ENCODE data around the gene GRM8.
"Not testable (repeated sequence)": the region's sequence is repeated elsewhere in the genome, so short reads cannot be mapped to it uniquely, and the experiment has no call there.

GRM8 gene

GRCh38 chr7:126908564-126908963, 344.2 kb downstream of the GRM8 start:
- DNase-seq (ENCODE audit: low read depth) = not testable (repeated sequence)

- not testable (repeated sequence) for DNase-seq (ENCODE audit: low read depth)
Measured at GRCh38 chr7:126907657-126908056, 345.1 kb downstream of the GRM8 start.

GRCh38 chr7:126905255-126905654, 347.5 kb downstream of the GRM8 start:
- DNase-seq (ENCODE audit: low read depth) = not testable (repeated sequence)

GRCh38 chr7:126901041-126901765, 351.5 kb downstream of the GRM8 start:
- not testable (repeated sequence) for DNase-seq (ENCODE audit: low read depth)

GRCh38 chr7:126887980-126888379, 364.8 kb downstream of the GRM8 start:
- DNase-seq (ENCODE audit: low read depth) = not testable (repeated sequence)

GRCh38 chr7:126887560-126887959, 365.2 kb downstream of the GRM8 start:
- not testable (repeated sequence) for DNase-seq (ENCODE audit: low read depth)

GRCh38 chr7:126882730-126883129, 370.0 kb downstream of the GRM8 start:
- DNase-seq (ENCODE audit: low read depth) = not testable (repeated sequence)

GRCh38 chr7:126881908-126882307, 370.8 kb downstream of the GRM8 start:
- DNase-seq (ENCODE audit: low read depth) = not testable (repeated sequence)

- DNase-seq (ENCODE audit: low read depth) = no peak
Measured at GRCh38 chr7:126881315-126881714, 371.4 kb downstream of the GRM8 start.

GRCh38 chr7:126876536-126876935, 376.2 kb downstream of the GRM8 start:
- not testable (repeated sequence) for DNase-seq (ENCODE audit: low read depth)

GRCh38 chr7:126856691-126857291, 395.9 kb downstream of the GRM8 start:
- no peak for DNase-seq (ENCODE audit: low read depth)

GRCh38 chr7:126845331-126845730, 407.4 kb downstream of the GRM8 start:
- DNase-seq (ENCODE audit: low read depth) = no peak

GRCh38 chr7:126843883-126844282, 408.9 kb downstream of the GRM8 start:
- DNase-seq (ENCODE audit: low read depth) = no peak

- DNase-seq (ENCODE audit: low read depth) = no peak
Measured at GRCh38 chr7:126843336-126843735, 409.4 kb downstream of the GRM8 start.

- DNase-seq (ENCODE audit: low read depth) = no peak
Measured at GRCh38 chr7:126842451-126842850, 410.3 kb downstream of the GRM8 start.

- DNase-seq (ENCODE audit: low read depth) = no peak
Measured at GRCh38 chr7:126840869-126841268, 411.9 kb downstream of the GRM8 start.

GRCh38 chr7:126839624-126840023, 413.1 kb downstream of the GRM8 start:
- no peak for DNase-seq (ENCODE audit: low read depth)

GRCh38 chr7:126838194-126838593, 414.5 kb downstream of the GRM8 start:
- no peak for DNase-seq (ENCODE audit: low read depth)

GRCh38 chr7:126831241-126831640, 421.5 kb downstream of the GRM8 start:
- not testable (repeated sequence) for DNase-seq (ENCODE audit: low read depth)

- DNase-seq (ENCODE audit: low read depth) = no peak
Measured at GRCh38 chr7:126820925-126821324, 431.8 kb downstream of the GRM8 start.

GRCh38 chr7:126819197-126819484, 433.6 kb downstream of the GRM8 start:
- DNase-seq (ENCODE audit: low read depth) = no peak

GRCh38 chr7:126818393-126819196, 434.1 kb downstream of the GRM8 start:
- DNase-seq (ENCODE audit: low read depth) = no peak

GRCh38 chr7:126809188-126809587, 443.6 kb downstream of the GRM8 start:
- DNase-seq (ENCODE audit: low read depth) = no peak

All from T follicular helper cell (primary cell).